Measurements from ENCODE around the gene RNASE9.
A peak's percentile ranks its signal among the peaks of the same experiment; 100 is the strongest.
"Not testable (repeated sequence)": the region's sequence is repeated elsewhere in the genome, so short reads cannot be mapped to it uniquely, and the experiment has no call there.

DNA sequence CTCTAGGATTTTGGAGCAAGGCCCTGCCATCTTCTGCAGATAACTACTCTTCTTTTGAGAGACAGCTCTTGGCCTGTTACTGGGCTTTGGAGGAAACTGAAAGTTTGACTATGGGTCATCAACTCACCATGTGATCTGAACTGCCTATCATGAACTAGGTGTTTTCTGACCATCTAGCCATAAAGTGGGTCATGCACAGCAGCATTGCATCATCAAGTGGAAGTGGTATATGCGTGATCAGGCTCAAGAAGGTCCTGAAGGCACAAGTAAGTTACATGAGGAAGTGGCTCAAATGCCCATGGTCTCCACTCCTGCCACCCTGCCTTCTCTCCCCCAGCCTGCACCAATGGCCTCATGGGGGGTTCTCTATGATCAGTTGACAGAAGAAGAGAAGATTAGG lies 9.9 kb upstream of the RNASE9 start:
- TF ChIP-seq, protein P1, sequence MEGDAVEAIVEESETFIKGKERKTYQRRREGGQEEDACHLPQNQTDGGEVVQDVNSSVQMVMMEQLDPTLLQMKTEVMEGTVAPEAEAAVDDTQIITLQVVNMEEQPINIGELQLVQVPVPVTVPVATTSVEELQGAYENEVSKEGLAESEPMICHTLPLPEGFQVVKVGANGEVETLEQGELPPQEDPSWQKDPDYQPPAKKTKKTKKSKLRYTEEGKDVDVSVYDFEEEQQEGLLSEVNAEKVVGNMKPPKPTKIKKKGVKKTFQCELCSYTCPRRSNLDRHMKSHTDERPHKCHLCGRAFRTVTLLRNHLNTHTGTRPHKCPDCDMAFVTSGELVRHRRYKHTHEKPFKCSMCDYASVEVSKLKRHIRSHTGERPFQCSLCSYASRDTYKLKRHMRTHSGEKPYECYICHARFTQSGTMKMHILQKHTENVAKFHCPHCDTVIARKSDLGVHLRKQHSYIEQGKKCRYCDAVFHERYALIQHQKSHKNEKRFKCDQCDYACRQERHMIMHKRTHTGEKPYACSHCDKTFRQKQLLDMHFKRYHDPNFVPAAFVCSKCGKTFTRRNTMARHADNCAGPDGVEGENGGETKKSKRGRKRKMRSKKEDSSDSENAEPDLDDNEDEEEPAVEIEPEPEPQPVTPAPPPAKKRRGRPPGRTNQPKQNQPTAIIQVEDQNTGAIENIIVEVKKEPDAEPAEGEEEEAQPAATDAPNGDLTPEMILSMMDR (IDR thresholded peaks at IDR 0.05; ENCODE audit: insufficient read depth, low read length): not testable (repeated sequence)
- not testable (repeated sequence) for TF ChIP-seq POLR2AphosphoS5 (IDR thresholded peaks at IDR 0.05; ENCODE audit: low read depth)
- TF ChIP-seq SPI1 (IDR thresholded peaks at IDR 0.05; ENCODE audit: borderline replicate concordance, low read depth): peak; percentile 15; the same call in 1 of the 2 replicates
- TF ChIP-seq, protein P2, sequence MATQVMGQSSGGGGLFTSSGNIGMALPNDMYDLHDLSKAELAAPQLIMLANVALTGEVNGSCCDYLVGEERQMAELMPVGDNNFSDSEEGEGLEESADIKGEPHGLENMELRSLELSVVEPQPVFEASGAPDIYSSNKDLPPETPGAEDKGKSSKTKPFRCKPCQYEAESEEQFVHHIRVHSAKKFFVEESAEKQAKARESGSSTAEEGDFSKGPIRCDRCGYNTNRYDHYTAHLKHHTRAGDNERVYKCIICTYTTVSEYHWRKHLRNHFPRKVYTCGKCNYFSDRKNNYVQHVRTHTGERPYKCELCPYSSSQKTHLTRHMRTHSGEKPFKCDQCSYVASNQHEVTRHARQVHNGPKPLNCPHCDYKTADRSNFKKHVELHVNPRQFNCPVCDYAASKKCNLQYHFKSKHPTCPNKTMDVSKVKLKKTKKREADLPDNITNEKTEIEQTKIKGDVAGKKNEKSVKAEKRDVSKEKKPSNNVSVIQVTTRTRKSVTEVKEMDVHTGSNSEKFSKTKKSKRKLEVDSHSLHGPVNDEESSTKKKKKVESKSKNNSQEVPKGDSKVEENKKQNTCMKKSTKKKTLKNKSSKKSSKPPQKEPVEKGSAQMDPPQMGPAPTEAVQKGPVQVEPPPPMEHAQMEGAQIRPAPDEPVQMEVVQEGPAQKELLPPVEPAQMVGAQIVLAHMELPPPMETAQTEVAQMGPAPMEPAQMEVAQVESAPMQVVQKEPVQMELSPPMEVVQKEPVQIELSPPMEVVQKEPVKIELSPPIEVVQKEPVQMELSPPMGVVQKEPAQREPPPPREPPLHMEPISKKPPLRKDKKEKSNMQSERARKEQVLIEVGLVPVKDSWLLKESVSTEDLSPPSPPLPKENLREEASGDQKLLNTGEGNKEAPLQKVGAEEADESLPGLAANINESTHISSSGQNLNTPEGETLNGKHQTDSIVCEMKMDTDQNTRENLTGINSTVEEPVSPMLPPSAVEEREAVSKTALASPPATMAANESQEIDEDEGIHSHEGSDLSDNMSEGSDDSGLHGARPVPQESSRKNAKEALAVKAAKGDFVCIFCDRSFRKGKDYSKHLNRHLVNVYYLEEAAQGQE (IDR thresholded peaks at IDR 0.05; ENCODE audit: insufficient replicate concordance, low read depth): not testable (repeated sequence)
